Prostate gland (tissue), 2 donors: ENCODE results near the gene TMEM253. TPM values are rescaled to one million over a fixed set of nuclear protein-coding genes. Genes with fewer than 3 reads are reported as not detected.

Source experiments
- DNase-seq: peaks from one replicate; pipeline ENCODE4 v3.0.0-alpha.2; 2019; ENCODE audit warnings: low spot score
- H3K27ac ChIP-seq, 2 donors: fragments of 200-600 bp; sonication (generic); 2 replicates each; pipeline ENCODE4 v1.5.1; 2017 to 2019
- H3K27me3 ChIP-seq: fragments of 200-600 bp; sonication (generic); replicated peaks from 2 replicates; pipeline ENCODE4 v1.5.1; 2019; ENCODE audit not compliant: insufficient read depth
- H3K36me3 ChIP-seq, 2 donors: fragments of 200-600 bp; sonication (generic); 1 replicate in 1 of 2; 2 replicates in 1 of 2; pipeline versions ENCODE4 v1.5.1 to v1.8.1; 2017 to 2019
- H3K4me1 ChIP-seq: fragments of 200-600 bp; sonication (generic); replicated peaks from 2 replicates; pipeline ENCODE4 v1.5.1; 2019
- H3K4me3 ChIP-seq, 2 donors: fragments of 200-600 bp; sonication (generic); 2 replicates each; pipeline ENCODE4 v1.5.1; 2017 to 2019
- H3K9me3 ChIP-seq: fragments of 200-600 bp; sonication (generic); 2 replicates; pipeline ENCODE4 v1.5.1; 2017
- CTCF ChIP-seq, 4 experiments: fragments of 200-600 bp in 2 of 4; fragments of 450-650 bp in 2 of 4; sonication (generic) in 2 of 4; IDR thresholded peaks; 1 replicate in 3 of 4; 2 replicates in 1 of 4; pipeline ENCODE4 v1.5.1; 2016 to 2019; ENCODE audit warnings: antibody characterized with exemption in 4 of 4, mild to moderate bottlenecking in 2 of 4, moderate library complexity in 2 of 4
- POLR2A ChIP-seq: fragments of 450-650 bp; IDR thresholded peaks from one replicate; pipeline ENCODE4 v1.6.1; 2016; ENCODE audit warnings: antibody characterized with exemption, mild to moderate bottlenecking
- POLR2AphosphoS5 ChIP-seq: sonication (generic); formaldehyde crosslinking; IDR thresholded peaks from one replicate; pipeline ENCODE4 v1.6.1; 2017; ENCODE audit warnings: antibody characterized with exemption
- WGBS: methylation state at CpG from one replicate; pipeline ENCODE4 v1.1.5; 2018; 5-methylcytosine and 5-hydroxymethylcytosine counted together
- intact Hi-C: fragments of 100-400 bp; cut with DNase I; formaldehyde crosslinking; loops from one replicate; pipeline ENCODE4 v1.14.2; 2022
- total RNA-seq, 2 donors: library from RNA; depleted of rRNA; stranded (reverse); fragments of >200 nt; gene quantifications; one replicate each; pipeline ENCODE4 v1.1.0, GENCODE V29; 2016

Gene TMEM253
- total RNA-seq, 2 donors from 2014 or later: not detected

DNA sequence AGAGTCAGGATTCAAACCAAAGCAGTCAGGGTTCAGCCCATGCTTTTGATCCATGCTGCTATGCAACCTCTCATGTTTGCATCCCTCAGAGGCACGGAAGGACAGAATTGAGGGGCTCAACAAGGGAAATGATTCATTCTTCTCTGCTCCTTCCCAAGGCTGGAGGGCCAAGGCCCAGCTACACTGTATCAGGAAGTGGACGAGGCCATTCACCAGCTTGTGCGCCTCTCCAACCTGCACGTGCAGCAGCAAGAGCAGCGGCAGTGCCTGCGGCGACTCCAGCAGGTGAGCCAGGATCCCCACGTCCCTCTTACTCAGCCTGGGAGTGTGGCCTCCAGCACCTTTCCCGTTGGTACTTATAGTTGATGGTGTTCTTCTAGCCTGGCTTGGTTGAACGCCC, 22.1 kb upstream of the TMEM253 start:
- Histone ChIP-seq H3K4me3 (no peak overlapping the region), H3K27ac (no peak overlapping the region), H3K27me3 (no peaks in the 10 kb centered on the region), H3K36me3 (peaks cover 0 to 4% of the 10 kb centered on the region in 2 donors), H3K9me3 (no peaks in the 10 kb centered on the region), H3K4me1 (no peaks in the 10 kb centered on the region)
- no peak for TF ChIP-seq POLR2A
- no peak for TF ChIP-seq POLR2AphosphoS5
- no peak for TF ChIP-seq CTCF (IDR thresholded peaks at IDR 0.05)
- DNase-seq: no peak
- 79% methylated on average over 10 of the region's 10 CpGs for WGBS
- intact Hi-C loops: no loop called here

DNA sequence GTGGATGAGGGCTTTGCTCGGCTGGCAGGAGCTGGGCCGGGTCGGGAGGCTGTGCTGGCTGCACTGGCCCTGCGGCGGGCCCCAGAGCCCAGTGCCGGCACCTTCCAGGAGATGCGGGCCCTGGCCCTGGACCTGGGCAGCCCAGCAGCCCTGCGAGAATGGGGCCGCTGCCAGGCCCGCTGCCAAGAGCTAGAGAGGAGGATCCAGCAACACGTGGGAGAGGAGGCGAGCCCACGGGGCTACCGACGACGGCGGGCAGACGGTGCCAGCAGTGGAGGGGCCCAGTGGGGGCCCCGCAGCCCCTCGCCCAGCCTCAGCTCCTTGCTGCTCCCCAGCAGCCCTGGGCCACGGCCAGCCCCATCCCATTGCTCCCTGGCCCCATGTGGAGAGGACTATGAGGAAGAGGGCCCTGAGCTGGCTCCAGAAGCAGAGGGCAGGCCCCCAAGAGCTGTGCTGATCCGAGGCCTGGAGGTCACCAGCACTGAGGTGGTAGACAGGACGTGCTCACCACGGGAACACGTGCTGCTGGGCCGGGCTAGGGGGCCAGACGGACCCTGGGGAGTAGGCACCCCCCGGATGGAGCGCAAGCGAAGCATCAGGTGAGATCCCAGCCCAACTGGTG, 19.2 kb upstream of the TMEM253 start:
- Histone ChIP-seq H3K4me3 (no peak overlapping the region), H3K27ac (no peak overlapping the region), H3K4me1 (no peaks in the 10 kb centered on the region), H3K27me3 (no peaks in the 10 kb centered on the region), H3K36me3 (peaks cover 0 to 4% of the 10 kb centered on the region in 2 donors), H3K9me3 (no peaks in the 10 kb centered on the region)
- intact Hi-C loops: no loop called here
- WGBS: 91% methylated on average over 17 of the region's 30 CpGs
- TF ChIP-seq CTCF (IDR thresholded peaks at IDR 0.05) (no peak), POLR2AphosphoS5 (no peak), POLR2A (no peak)
- no peak for DNase-seq

- no peak overlapping the region for H3K27ac ChIP-seq
- intact Hi-C loops: no loop called here
- peaks cover 0 to 3% of the 10 kb centered on the region in 2 donors for H3K36me3 ChIP-seq
These were observed 17.1 kb upstream of the TMEM253 start for GRCh38 chr14:21083565-21084325.

GRCh38 chr14:21084396-21084795, 16.5 kb upstream of the TMEM253 start:
- 71% methylated on average over 2 of the region's 2 CpGs for WGBS
- no peak for DNase-seq
- no peaks in the 10 kb centered on the region for H3K27me3 ChIP-seq
- H3K36me3 ChIP-seq: no peaks in the 10 kb centered on the region
- H3K27ac ChIP-seq: no peak overlapping the region
- no peak for TF ChIP-seq POLR2A
- TF ChIP-seq CTCF (IDR thresholded peaks at IDR 0.05): no peak
- TF ChIP-seq POLR2AphosphoS5: no peak
- no peaks in the 10 kb centered on the region for H3K9me3 ChIP-seq
- H3K4me3 ChIP-seq: no peak overlapping the region
- intact Hi-C loops: no loop called here
- no peaks in the 10 kb centered on the region for H3K4me1 ChIP-seq

More at GRCh38 chr14:21083565-21084325, 17.1 kb upstream of the TMEM253 start:
- TF ChIP-seq POLR2A (no peak), CTCF (IDR thresholded peaks at IDR 0.05) (no peak), POLR2AphosphoS5 (no peak)
- DNase-seq: no peak
- Histone ChIP-seq H3K9me3 (no peaks in the 10 kb centered on the region), H3K27me3 (no peaks in the 10 kb centered on the region), H3K4me1 (no peaks in the 10 kb centered on the region), H3K4me3 (no peak overlapping the region)
- 69% methylated on average over 11 of the region's 11 CpGs for WGBS
